K562 (cell line): Measurements from ENCODE around the gene OR2V2. TPM values are rescaled to one million over a fixed set of nuclear protein-coding genes. Genes with fewer than 3 reads are reported as not detected.

Source experiments
- ARHGAP35 ChIP-seq: fragments of 450-650 bp; IDR thresholded peaks from 2 replicates; pipeline ENCODE4 v1.6.1; 2018; ENCODE audit not compliant: partially characterized antibody
- ARNT ChIP-seq, 2 experiments: fragments of 450-650 bp; IDR thresholded peaks; 2 replicates each; pipeline ENCODE4 v1.6.1; 2016; ENCODE audit warnings: mild to moderate bottlenecking in 1 of 2
- CEBPB ChIP-seq: fragments of 450-650 bp; IDR thresholded peaks from 2 replicates; pipeline ENCODE4 v1.6.1; 2016; ENCODE audit warnings: missing genetic modification characterization, missing compliant biosample characterization
- CTBP1 ChIP-seq: fragments of 450-650 bp; IDR thresholded peaks from 2 replicates; pipeline ENCODE4 v1.6.1; 2016; ENCODE audit warnings: borderline replicate concordance
- ELF2 ChIP-seq: fragments of 250-450 bp; sonication (Bioruptor Pico); IDR thresholded peaks from 2 replicates; pipeline ENCODE4 v1.5.0; 2021; ENCODE audit warnings: mild to moderate bottlenecking
- FOXA3 ChIP-seq, 2 experiments: fragments of 450-650 bp in 1 of 2; sonication (generic) in 1 of 2; formaldehyde crosslinking; IDR thresholded peaks in 1 of 2; conservative IDR thresholded peaks in 1 of 2; 2 replicates each; pipeline versions ENCODE4 v1.4.0 to v1.8.0; 2020 to 2022; ENCODE audit warnings: mild to moderate bottlenecking in 2 of 2, missing genetic modification reagents in 1 of 2
- HNRNPK ChIP-seq: fragments of 200-400 bp; formaldehyde crosslinking; IDR thresholded peaks from one replicate; pipeline ENCODE4 v1.6.1; 2018; ENCODE audit warnings: mild to moderate bottlenecking, low read depth, low read length; ENCODE audit not compliant: poor library complexity, severe bottlenecking
- HSF4 ChIP-seq: fragments of 250-450 bp; sonication (Bioruptor Pico); IDR thresholded peaks from 2 replicates; pipeline ENCODE4 v2.1.2; 2022; ENCODE audit warnings: mild to moderate bottlenecking, moderate library complexity, borderline replicate concordance
- JUNB ChIP-seq: fragments of 450-650 bp; formaldehyde crosslinking; conservative IDR thresholded peaks from 2 replicates; pipeline ENCODE4 v1.4.0; 2020; ENCODE audit warnings: mild to moderate bottlenecking
- LARP7 ChIP-seq: fragments of 450-650 bp; IDR thresholded peaks from 2 replicates; pipeline ENCODE4 v1.6.1; 2016
- NELFE ChIP-seq: IDR thresholded peaks from 2 replicates; pipeline ENCODE4 v1.6.1; 2011; ENCODE audit warnings: mild to moderate bottlenecking; ENCODE audit not compliant: insufficient read depth, insufficient read length
- NR2C2 ChIP-seq, 2 experiments: fragments of 200-800 bp in 1 of 2; sonication (Bioruptor generic) in 1 of 2; sonication (generic) in 1 of 2; formaldehyde crosslinking in 1 of 2; IDR thresholded peaks; 2 replicates each; pipeline versions ENCODE4 v1.6.1 to v1.8.0; 2016 to 2022; ENCODE audit warnings: mild to moderate bottlenecking in 1 of 2, missing compliant biosample characterization in 1 of 2, missing genetic modification characterization in 1 of 2, missing genetic modification reagents in 1 of 2
- NR2F6 ChIP-seq: fragments of 450-650 bp; formaldehyde crosslinking; IDR thresholded peaks from 2 replicates; pipeline ENCODE4 v1.4.0; 2020; ENCODE audit warnings: mild to moderate bottlenecking
- RCOR1 ChIP-seq, 2 experiments: IDR thresholded peaks; 2 replicates each; pipeline ENCODE4 v1.6.1; 2012; ENCODE audit warnings: low read depth in 2 of 2, low read length in 2 of 2, borderline replicate concordance in 1 of 2, improper control_type of control experiment in 1 of 2
- SREBF2 ChIP-seq: sonication (generic); formaldehyde crosslinking; IDR thresholded peaks from 2 replicates; pipeline ENCODE4 v1.4.0; 2020; ENCODE audit warnings: mild to moderate bottlenecking, missing genetic modification reagents
- TEAD2 ChIP-seq: fragments of 450-650 bp; IDR thresholded peaks from 2 replicates; pipeline ENCODE4 v1.6.1; 2016; ENCODE audit warnings: missing genetic modification characterization, control low read depth, missing compliant biosample characterization
- ZBED1 ChIP-seq: IDR thresholded peaks from 2 replicates; pipeline ENCODE4 v1.6.1; 2014
- ZC3H11A ChIP-seq: IDR thresholded peaks from 2 replicates; pipeline ENCODE4 v1.6.1; 2012; ENCODE audit warnings: low read depth, low read length, improper control_type of control experiment
- ZNF146 ChIP-seq: IDR thresholded peaks from one replicate; pipeline ENCODE4 v1.6.1; 2018; ENCODE audit warnings: missing compliant biosample characterization; ENCODE audit not compliant: unreplicated experiment
- ZNF324 ChIP-seq: fragments of 250-450 bp; sonication (Bioruptor Pico); IDR thresholded peaks from 2 replicates; pipeline ENCODE4 v1.4.0; 2020; ENCODE audit warnings: mild to moderate bottlenecking
- ZNF436 ChIP-seq: fragments of 250-450, 450-650 bp; sonication (Bioruptor Pico); formaldehyde crosslinking; IDR thresholded peaks from 2 replicates; pipeline ENCODE4 v1.7.0; 2020; ENCODE audit warnings: mild to moderate bottlenecking
- ZZZ3 ChIP-seq: fragments of 450-650 bp; IDR thresholded peaks from 2 replicates; pipeline ENCODE4 v1.6.1; 2016; ENCODE audit warnings: antibody characterized with exemption, mild to moderate bottlenecking, moderate library complexity
- polyA plus RNA-seq, 8 experiments: library from polyadenylated mRNA; depleted of rRNA in 4 of 8; stranded (reverse) in 5 of 8; unstranded in 3 of 8; fragments of >200 nt; fragmentation: Nextera tagmentation in 2 of 8; fragmentation: Illumina TruSeq in 1 of 8; extraction: Ambion mirVana in 2 of 8; extraction: Trizol in 1 of 8; gene quantifications; 2 replicates each; pipeline versions ENCODE4 v1.2.1 to v1.2.3, GENCODE V29; 2011 to 2014; ENCODE audit warnings: inconsistent platforms in 1 of 8, missing spikeins in 1 of 8
- total RNA-seq, 7 experiments: library from RNA; depleted of rRNA in 6 of 7; stranded (reverse); fragments of >200 nt in 6 of 7; fragmentation: Illumina TruSeq in 2 of 7; extraction: Trizol in 2 of 7; gene quantifications; 2 replicates each; pipeline versions ENCODE4 v1.2.1 to v1.2.3, GENCODE V29; 2011 to 2021; ENCODE audit warnings: low replicate concordance in 1 of 7
- TF ChIP-seq, protein P1 (sequence below): fragments of 450-650 bp; IDR thresholded peaks from 2 replicates; pipeline ENCODE4 v1.6.1; 2016
- TF ChIP-seq, protein P2 (sequence below): fragments of 450-650 bp; IDR thresholded peaks from 2 replicates; pipeline ENCODE4 v1.6.1; 2017; ENCODE audit warnings: antibody characterized with exemption, mild to moderate bottlenecking
- TF ChIP-seq, protein P3 (sequence below), 2 experiments: fragments of 450-650 bp; conservative IDR thresholded peaks; 2 replicates each; pipeline ENCODE4 v1.6.1; 2017; ENCODE audit warnings: mild to moderate bottlenecking in 2 of 2, moderate library complexity in 2 of 2

Gene OR2V2
- total and polyA plus RNA-seq, 9 of the 15 experiments (the other 6 are each of a cell fraction or from before 2014, with no cell fraction given): 0.01 TPM; not detected in 8

DNA sequence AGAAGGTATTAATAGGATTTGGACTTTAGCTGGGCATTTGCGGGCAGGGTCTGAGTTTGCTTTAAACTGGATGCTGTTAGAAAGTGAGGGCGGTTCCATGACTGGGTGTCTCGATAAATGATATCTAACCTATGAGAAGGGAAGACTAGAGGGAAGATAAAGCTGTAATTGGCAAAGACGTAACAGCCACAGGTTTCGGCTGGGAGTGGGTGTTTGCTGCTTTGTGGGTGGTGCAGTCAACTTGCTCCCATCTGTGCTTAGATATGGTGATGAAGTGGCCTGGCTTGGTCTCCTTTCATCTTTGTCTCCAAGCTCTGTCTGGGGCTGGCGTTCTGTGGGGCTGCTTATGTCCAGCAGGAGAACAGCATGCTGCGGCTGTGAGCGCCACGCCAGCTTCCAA, 39.7 kb upstream of the OR2V2 start (continued):
- TF ChIP-seq NR2C2 (CRISPR knock-in tag; IDR thresholded peaks at IDR 0.05) (no peak), NR2C2 (tag; IDR thresholded peaks at IDR 0.05) (no peak), NR2F6 (no peak), FOXA3 (CRISPR knock-in tag; conservative IDR thresholded peaks at IDR 0.05 in 1 of 2, IDR thresholded peaks at IDR 0.05 in 1 of 2) (no peak), ARHGAP35 (no peak), HNRNPK (no peak), ZBED1 (no peak; the same call in 1 of the 2 replicates), JUNB (no peak), ARNT (IDR thresholded peaks at IDR 0.05) (0 out of 4 replicates have a peak, but pooled peaks of 1 of the 2 experiments have one; percentile 42), ZNF324 (CRISPR knock-in tag) (no peak), ELF2 (CRISPR knock-in tag) (no peak), LARP7 (no peak), CEBPB (tag) (no peak), ZNF146 (no peak), SREBF2 (CRISPR knock-in tag) (no peak), TEAD2 (tag) (no peak), ZC3H11A (no peak), ZNF436 (CRISPR knock-in tag) (no peak), NELFE (no peak), HSF4 (CRISPR knock-in tag) (no peak), CTBP1 (peak; percentile 82), RCOR1 (IDR thresholded peaks at IDR 0.05; ENCODE audit: borderline replicate concordance in 1 of 2, low read depth in 2 of 2, low read length in 2 of 2) (peak; percentile 57 to 75; a peak in 2 of 4 replicates), ZZZ3 (no peak)
- TF ChIP-seq, protein P1, sequence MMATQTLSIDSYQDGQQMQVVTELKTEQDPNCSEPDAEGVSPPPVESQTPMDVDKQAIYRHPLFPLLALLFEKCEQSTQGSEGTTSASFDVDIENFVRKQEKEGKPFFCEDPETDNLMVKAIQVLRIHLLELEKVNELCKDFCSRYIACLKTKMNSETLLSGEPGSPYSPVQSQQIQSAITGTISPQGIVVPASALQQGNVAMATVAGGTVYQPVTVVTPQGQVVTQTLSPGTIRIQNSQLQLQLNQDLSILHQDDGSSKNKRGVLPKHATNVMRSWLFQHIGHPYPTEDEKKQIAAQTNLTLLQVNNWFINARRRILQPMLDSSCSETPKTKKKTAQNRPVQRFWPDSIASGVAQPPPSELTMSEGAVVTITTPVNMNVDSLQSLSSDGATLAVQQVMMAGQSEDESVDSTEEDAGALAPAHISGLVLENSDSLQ: no peak
- TF ChIP-seq, protein P2, sequence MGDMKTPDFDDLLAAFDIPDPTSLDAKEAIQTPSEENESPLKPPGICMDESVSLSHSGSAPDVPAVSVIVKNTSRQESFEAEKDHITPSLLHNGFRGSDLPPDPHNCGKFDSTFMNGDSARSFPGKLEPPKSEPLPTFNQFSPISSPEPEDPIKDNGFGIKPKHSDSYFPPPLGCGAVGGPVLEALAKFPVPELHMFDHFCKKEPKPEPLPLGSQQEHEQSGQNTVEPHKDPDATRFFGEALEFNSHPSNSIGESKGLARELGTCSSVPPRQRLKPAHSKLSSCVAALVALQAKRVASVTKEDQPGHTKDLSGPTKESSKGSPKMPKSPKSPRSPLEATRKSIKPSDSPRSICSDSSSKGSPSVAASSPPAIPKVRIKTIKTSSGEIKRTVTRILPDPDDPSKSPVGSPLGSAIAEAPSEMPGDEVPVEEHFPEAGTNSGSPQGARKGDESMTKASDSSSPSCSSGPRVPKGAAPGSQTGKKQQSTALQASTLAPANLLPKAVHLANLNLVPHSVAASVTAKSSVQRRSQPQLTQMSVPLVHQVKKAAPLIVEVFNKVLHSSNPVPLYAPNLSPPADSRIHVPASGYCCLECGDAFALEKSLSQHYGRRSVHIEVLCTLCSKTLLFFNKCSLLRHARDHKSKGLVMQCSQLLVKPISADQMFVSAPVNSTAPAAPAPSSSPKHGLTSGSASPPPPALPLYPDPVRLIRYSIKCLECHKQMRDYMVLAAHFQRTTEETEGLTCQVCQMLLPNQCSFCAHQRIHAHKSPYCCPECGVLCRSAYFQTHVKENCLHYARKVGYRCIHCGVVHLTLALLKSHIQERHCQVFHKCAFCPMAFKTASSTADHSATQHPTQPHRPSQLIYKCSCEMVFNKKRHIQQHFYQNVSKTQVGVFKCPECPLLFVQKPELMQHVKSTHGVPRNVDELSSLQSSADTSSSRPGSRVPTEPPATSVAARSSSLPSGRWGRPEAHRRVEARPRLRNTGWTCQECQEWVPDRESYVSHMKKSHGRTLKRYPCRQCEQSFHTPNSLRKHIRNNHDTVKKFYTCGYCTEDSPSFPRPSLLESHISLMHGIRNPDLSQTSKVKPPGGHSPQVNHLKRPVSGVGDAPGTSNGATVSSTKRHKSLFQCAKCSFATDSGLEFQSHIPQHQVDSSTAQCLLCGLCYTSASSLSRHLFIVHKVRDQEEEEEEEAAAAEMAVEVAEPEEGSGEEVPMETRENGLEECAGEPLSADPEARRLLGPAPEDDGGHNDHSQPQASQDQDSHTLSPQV: no peak
- TF ChIP-seq, protein P3, sequence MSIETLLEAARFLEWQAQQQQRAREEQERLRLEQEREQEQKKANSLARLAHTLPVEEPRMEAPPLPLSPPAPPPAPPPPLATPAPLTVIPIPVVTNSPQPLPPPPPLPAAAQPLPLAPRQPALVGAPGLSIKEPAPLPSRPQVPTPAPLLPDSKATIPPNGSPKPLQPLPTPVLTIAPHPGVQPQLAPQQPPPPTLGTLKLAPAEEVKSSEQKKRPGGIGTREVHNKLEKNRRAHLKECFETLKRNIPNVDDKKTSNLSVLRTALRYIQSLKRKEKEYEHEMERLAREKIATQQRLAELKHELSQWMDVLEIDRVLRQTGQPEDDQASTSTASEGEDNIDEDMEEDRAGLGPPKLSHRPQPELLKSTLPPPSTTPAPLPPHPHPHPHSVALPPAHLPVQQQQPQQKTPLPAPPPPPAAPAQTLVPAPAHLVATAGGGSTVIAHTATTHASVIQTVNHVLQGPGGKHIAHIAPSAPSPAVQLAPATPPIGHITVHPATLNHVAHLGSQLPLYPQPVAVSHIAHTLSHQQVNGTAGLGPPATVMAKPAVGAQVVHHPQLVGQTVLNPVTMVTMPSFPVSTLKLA (conservative IDR thresholded peaks at IDR 0.05): no peak; a peak in 1 of 4 replicates
